GM12891 (cell line): ENCODE results near the gene SLC6A19.

ENCODE experiments used
- POLR2A ChIP-seq: IDR thresholded peaks from 2 replicates; pipeline ENCODE4 v1.6.1; 2011; ENCODE audit warnings: low read depth, low read length, control low read depth
- POU2F2 ChIP-seq: IDR thresholded peaks from 2 replicates; pipeline ENCODE4 v1.6.1; 2011; ENCODE audit warnings: low read depth, mild to moderate bottlenecking, control low read depth, low read length, moderate library complexity
- TAF1 ChIP-seq: IDR thresholded peaks from 2 replicates; pipeline ENCODE4 v1.6.1; 2011; ENCODE audit warnings: low read depth, low read length, control low read depth

DNA sequence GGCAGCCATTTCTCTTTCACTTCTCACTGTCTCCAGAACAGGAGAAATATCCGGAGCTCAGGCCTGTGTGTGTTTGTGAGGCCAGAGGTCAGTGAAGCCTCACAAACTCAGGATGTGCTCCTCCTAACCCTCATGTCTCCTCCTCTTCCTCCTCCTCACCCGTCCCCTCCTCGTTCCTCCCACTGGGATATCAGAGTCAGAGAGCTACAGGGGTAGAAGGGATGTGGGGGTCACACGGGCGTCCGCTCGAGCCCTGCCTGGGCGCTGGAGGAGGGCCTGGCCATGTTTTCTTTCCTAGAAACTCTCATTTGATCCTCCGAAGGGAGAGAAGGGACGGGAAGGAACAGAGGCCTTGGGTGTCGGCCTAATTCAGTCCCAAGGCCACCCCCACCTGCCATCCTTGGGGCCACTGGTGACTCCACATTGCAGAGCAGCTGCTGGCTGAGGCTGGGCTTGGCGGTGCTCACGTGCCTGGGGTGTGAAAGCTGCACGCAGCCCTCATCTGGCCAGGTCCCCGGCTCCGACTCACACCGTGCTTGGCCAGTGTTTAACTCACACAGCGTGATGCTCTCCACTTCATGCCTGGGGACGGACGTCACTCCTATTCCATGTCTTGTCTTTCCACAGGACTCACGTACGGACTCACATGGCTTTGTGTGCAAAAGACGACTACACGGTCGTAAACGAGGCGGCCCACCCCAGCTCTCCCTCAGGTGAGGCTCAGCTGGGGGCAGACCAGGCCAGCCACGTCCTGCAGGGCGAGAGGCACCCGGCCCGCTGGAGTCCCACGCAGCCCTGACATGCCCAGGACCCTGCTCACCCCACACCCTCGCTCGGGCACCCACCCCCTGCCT, 22.6 kb upstream of the SLC6A19 start:
- TF ChIP-seq POLR2A (no peak), POU2F2 (no peak), TAF1 (no peak)
